PC-9 (cell line): Measurements from ENCODE around the gene CCDC88C. TPM values are rescaled to one million over a fixed set of nuclear protein-coding genes. Genes with fewer than 3 reads are reported as not detected.

Experiments used
- BruUV-seq: library from RNA; stranded (reverse); fragments of 400-500 nt; replicated peaks from 2 replicates; lab custom pipeline; 2021; lab: Mats Ljungman, UMichigan
- CTCF ChIA-PET: fragments of 300-600 bp; sonication (Branson Sonifier 250); formaldehyde crosslinking; loops from one replicate; lab custom pipeline; 2022; ENCODE audit warnings: antibody characterized with exemption; lab: Charles Lee
- POLR2A ChIA-PET: fragments of 300-600 bp; sonication (Branson Sonifier 250); formaldehyde crosslinking; loops from one replicate; lab custom pipeline; 2022; ENCODE audit warnings: antibody characterized with exemption; ENCODE audit not compliant: unreplicated experiment; lab: Charles Lee
- DNase-seq, 2 experiments: peaks; one replicate each; pipeline versions ENCODE4 v3.0.0 to v3.0.0-alpha.2; 2015 to 2022; ENCODE audit warnings: mixed read lengths in 1 of 2
- H2AFZ ChIP-seq: fragments of 200-600 bp; sonication (generic); 2 replicates; pipeline ENCODE4 v1.8.1; 2017; ENCODE audit warnings: antibody characterized with exemption
- H3F3A ChIP-seq: fragments of 200-600 bp; sonication (generic); 2 replicates; pipeline ENCODE4 v1.8.1; 2017; ENCODE audit warnings: antibody characterized with exemption, mild to moderate bottlenecking, low read depth; ENCODE audit not compliant: insufficient read depth
- H3K27ac ChIP-seq: fragments of 200-600 bp; sonication (generic); 2 replicates; pipeline ENCODE4 v1.6.1; 2016; ENCODE audit warnings: mixed run types
- H3K27me3 ChIP-seq: fragments of 200-600 bp; sonication (generic); 2 replicates; pipeline ENCODE4 v1.6.1; 2016; ENCODE audit warnings: low read depth, mixed run types; ENCODE audit not compliant: insufficient read depth
- H3K36me3 ChIP-seq: fragments of 200-600 bp; sonication (generic); 2 replicates; pipeline ENCODE4 v1.6.1; 2016; ENCODE audit warnings: low read depth, mixed run types
- H3K4me1 ChIP-seq: fragments of 200-600 bp; sonication (generic); replicated peaks from 2 replicates; pipeline ENCODE4 v1.6.1; 2016; ENCODE audit warnings: mixed run types; ENCODE audit not compliant: insufficient read depth
- H3K4me2 ChIP-seq: fragments of 200-600 bp; sonication (generic); 2 replicates; pipeline ENCODE4 v1.6.1; 2017; ENCODE audit warnings: mixed run types
- H3K4me3 ChIP-seq: fragments of 200-600 bp; sonication (generic); 2 replicates; pipeline ENCODE4 v1.6.1; 2016; ENCODE audit warnings: mixed run types
- H3K79me2 ChIP-seq: fragments of 200-600 bp; sonication (generic); 2 replicates; pipeline ENCODE4 v1.6.1; 2017; ENCODE audit warnings: low read depth, mixed run types
- H3K9me2 ChIP-seq: fragments of 200-600 bp; sonication (generic); 2 replicates; pipeline ENCODE4 v1.8.1; 2017; ENCODE audit warnings: mild to moderate bottlenecking; ENCODE audit not compliant: insufficient read depth
- H3K9me3 ChIP-seq: fragments of 200-600 bp; sonication (generic); 2 replicates; pipeline ENCODE4 v1.8.1; 2016; ENCODE audit warnings: low read depth; ENCODE audit not compliant: insufficient read depth
- H4K20me1 ChIP-seq: fragments of 200-600 bp; sonication (generic); 2 replicates; pipeline ENCODE4 v1.8.1; 2017; ENCODE audit not compliant: insufficient read depth
- EZH2 ChIP-seq: fragments of 200-600 bp; sonication (generic); IDR thresholded peaks from 2 replicates; pipeline ENCODE4 v1.8.0; 2017; ENCODE audit warnings: antibody characterized with exemption, low read depth
- intact Hi-C: fragments of 100-400 bp; cut with micrococcal nuclease; formaldehyde crosslinking; loops from one replicate; pipeline ENCODE4 v1.10.0; 2022; ENCODE audit not compliant: unreplicated experiment
- total RNA-seq: library from RNA; stranded (reverse); gene quantifications from 2 replicates; pipeline ENCODE4 v1.2.3, GENCODE V29; 2021
- TF ChIP-seq, protein P1 (sequence below): fragments of 200-600 bp; sonication (generic); conservative IDR thresholded peaks from 2 replicates; pipeline ENCODE4 v1.6.1; 2017; ENCODE audit warnings: mixed run types, antibody characterized with exemption, mild to moderate bottlenecking, moderate library complexity

The CCDC88C gene
- total RNA-seq, 1 experiment from 2014 or later = 7.4 TPM

DNA sequence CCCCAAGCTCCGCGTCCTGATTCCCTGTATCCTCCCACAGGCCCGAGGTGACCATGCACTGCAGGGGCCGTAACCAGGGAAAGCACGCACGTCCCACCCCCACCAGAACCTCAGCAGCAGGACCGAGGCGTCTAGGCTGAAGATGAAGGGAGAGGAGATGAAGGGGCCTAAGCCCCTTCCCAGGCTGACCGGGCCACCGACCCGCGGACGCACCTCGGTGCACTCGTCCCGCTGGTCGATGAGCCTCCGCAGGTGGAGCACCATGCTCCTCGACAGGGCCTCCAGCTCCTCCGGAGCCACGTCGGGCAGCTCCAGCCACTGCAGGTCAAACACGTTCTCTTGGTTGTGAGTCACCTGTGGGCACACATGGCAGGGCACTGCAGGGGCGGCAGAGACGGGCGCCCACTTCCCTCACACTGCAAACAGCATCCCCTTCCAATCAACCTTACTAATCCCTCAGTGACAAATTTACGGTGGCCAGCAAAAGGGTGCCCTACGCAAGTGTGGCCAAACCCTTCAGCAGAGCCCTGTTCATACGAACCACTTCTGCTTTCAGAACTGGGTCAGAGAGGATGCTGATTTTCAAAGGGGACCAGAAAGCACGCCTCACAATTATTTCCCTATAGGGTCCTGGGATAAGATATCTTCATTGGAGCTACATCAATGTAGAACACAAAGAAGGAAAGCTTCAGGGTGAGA lies 77.8 kb downstream of the CCDC88C start:
- Histone ChIP-seq H3K27ac (no peak overlapping the region), H3K4me3 (no peak overlapping the region), H3K4me2 (no peak overlapping the region), H3K36me3 (no peaks in the 10 kb centered on the region), H3K27me3 (no peaks in the 10 kb centered on the region), H3K9me3 (no peaks in the 10 kb centered on the region), H3K79me2 (no peaks in the 10 kb centered on the region), H4K20me1 (no peaks in the 10 kb centered on the region), H3F3A (no peaks in the 10 kb centered on the region), H2AFZ (no peak overlapping the region), H3K9me2 (no peaks in the 10 kb centered on the region), H3K4me1 (no peaks in the 10 kb centered on the region)
- no TSS peak for BruUV-seq
- POLR2A ChIA-PET = no interaction called here
- TF ChIP-seq, protein P1, sequence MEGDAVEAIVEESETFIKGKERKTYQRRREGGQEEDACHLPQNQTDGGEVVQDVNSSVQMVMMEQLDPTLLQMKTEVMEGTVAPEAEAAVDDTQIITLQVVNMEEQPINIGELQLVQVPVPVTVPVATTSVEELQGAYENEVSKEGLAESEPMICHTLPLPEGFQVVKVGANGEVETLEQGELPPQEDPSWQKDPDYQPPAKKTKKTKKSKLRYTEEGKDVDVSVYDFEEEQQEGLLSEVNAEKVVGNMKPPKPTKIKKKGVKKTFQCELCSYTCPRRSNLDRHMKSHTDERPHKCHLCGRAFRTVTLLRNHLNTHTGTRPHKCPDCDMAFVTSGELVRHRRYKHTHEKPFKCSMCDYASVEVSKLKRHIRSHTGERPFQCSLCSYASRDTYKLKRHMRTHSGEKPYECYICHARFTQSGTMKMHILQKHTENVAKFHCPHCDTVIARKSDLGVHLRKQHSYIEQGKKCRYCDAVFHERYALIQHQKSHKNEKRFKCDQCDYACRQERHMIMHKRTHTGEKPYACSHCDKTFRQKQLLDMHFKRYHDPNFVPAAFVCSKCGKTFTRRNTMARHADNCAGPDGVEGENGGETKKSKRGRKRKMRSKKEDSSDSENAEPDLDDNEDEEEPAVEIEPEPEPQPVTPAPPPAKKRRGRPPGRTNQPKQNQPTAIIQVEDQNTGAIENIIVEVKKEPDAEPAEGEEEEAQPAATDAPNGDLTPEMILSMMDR = no peak
- no peak for TF ChIP-seq EZH2
- CTCF ChIA-PET = no interaction called here
- DNase-seq = no peak
- intact Hi-C loops = no loop called here

DNA sequence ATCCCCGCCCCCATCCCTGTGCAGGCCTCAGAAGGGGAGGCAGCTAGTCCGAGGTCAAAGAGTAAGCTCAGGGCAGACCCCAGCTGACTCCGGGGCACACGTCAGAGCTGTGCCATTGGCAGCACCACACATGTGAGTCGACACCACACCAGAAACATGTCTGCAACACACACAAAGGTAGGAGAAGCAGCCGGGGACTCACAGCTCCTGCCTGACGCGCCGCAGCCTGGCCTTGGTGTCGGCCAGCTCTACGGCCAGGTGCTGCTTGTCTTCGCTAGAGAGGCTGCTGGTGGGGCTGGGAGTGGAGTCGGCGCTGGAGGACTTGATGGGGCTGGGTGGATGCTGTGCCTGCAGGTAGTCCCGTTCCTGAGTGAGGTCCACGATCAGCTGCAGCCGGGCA lies 78.5 kb downstream of the CCDC88C start:
- Histone ChIP-seq H4K20me1 (no peaks in the 10 kb centered on the region), H3K27me3 (no peaks in the 10 kb centered on the region), H3K79me2 (no peaks in the 10 kb centered on the region), H3K9me2 (no peaks in the 10 kb centered on the region), H3K4me3 (no peak overlapping the region), H3F3A (no peaks in the 10 kb centered on the region), H2AFZ (no peak overlapping the region), H3K36me3 (no peaks in the 10 kb centered on the region), H3K27ac (no peak overlapping the region), H3K4me2 (no peak overlapping the region), H3K9me3 (no peaks in the 10 kb centered on the region), H3K4me1 (no peaks in the 10 kb centered on the region)
- no peak for DNase-seq
- no peak for TF ChIP-seq EZH2
- TF ChIP-seq, protein P1 = no peak
- POLR2A ChIA-PET = no interaction called here
- intact Hi-C loops = no loop called here
- CTCF ChIA-PET = no interaction called here
- BruUV-seq = no TSS peak

DNA sequence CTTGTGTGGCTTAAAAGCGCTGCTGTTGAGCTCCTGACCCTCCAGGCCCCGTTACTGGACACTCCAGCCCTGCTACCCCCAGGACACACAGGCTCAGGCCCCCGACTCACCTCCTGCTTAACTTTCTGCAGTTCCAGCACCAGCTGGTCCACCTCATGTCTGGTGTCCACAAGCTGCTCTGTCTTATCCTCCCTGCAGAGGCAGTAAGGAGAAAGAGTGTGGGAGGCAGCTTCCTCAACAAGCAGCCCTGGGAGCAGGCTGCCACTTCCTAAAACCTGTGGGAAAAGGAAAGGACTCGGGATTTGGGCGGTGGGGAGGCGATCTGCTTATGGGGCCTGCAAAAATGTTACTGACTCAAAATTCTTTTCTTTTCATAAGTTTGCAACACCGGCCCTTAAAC lies 79.2 kb downstream of the CCDC88C start:
- Histone ChIP-seq H3K27ac (no peak overlapping the region), H3K36me3 (no peaks in the 10 kb centered on the region), H3K27me3 (no peaks in the 10 kb centered on the region), H3F3A (no peaks in the 10 kb centered on the region), H3K4me2 (no peak overlapping the region), H3K9me2 (no peaks in the 10 kb centered on the region), H3K4me1 (no peaks in the 10 kb centered on the region), H3K9me3 (no peaks in the 10 kb centered on the region), H4K20me1 (no peaks in the 10 kb centered on the region), H3K79me2 (no peaks in the 10 kb centered on the region), H2AFZ (no peak overlapping the region), H3K4me3 (no peak overlapping the region)
- intact Hi-C loops = no loop called here
- DNase-seq = no peak
- no TSS peak for BruUV-seq
- POLR2A ChIA-PET = no interaction called here
- no peak for TF ChIP-seq EZH2
- TF ChIP-seq, protein P1 = no peak
- CTCF ChIA-PET = no interaction called here
